Smooth muscle cell (in vitro differentiated cells): ENCODE measurements around the gene ADGB. TPM values are rescaled to one million over a fixed set of nuclear protein-coding genes. Genes with fewer than 3 reads are reported as not detected.

Source experiments
- DNase-seq: peaks from one replicate; lab custom pipeline; 2025; ENCODE audit not compliant: unreplicated experiment; lab: John Stamatoyannopoulos, UW
- H2AFZ ChIP-seq: fragments of 200-600 bp; sonication (generic); 2 replicates; pipeline ENCODE4 v1.6.0; 2016; ENCODE audit warnings: antibody characterized with exemption, low read depth, mild to moderate bottlenecking
- H3F3A ChIP-seq: fragments of 200-600 bp; sonication (generic); 2 replicates; pipeline ENCODE4 v1.6.0; 2017; ENCODE audit warnings: antibody characterized with exemption, low read depth
- H3K27ac ChIP-seq: fragments of 200-600 bp; sonication (generic); 2 replicates; pipeline ENCODE4 v1.5.1; 2016; ENCODE audit warnings: low read depth, mild to moderate bottlenecking
- H3K27me3 ChIP-seq: fragments of 200-600 bp; sonication (generic); 2 replicates; pipeline ENCODE4 v1.6.1; 2016; ENCODE audit warnings: low read depth, mild to moderate bottlenecking
- H3K36me3 ChIP-seq: fragments of 200-600 bp; sonication (generic); 2 replicates; pipeline ENCODE4 v1.5.1; 2016; ENCODE audit warnings: low read depth
- H3K4me1 ChIP-seq: fragments of 200-600 bp; sonication (generic); 2 replicates; pipeline ENCODE4 v1.5.1; 2016; ENCODE audit warnings: low read depth
- H3K4me2 ChIP-seq: fragments of 200-600 bp; sonication (generic); 2 replicates; pipeline ENCODE4 v1.6.0; 2016; ENCODE audit warnings: mild to moderate bottlenecking
- H3K4me3 ChIP-seq: fragments of 200-600 bp; sonication (generic); 2 replicates; pipeline ENCODE4 v1.5.1; 2016; ENCODE audit warnings: mild to moderate bottlenecking
- H3K79me2 ChIP-seq: fragments of 200-600 bp; sonication (generic); 2 replicates; pipeline ENCODE4 v1.6.0; 2016; ENCODE audit warnings: low read depth, mild to moderate bottlenecking
- H3K9ac ChIP-seq: fragments of 200-600 bp; sonication (generic); 2 replicates; pipeline ENCODE4 v1.6.0; 2016; ENCODE audit warnings: low read depth
- H3K9me3 ChIP-seq: fragments of 200-600 bp; sonication (generic); replicated peaks from 2 replicates; pipeline ENCODE4 v1.5.1; 2016; ENCODE audit warnings: low read depth
- H4K20me1 ChIP-seq: fragments of 200-600 bp; sonication (generic); 2 replicates; pipeline ENCODE4 v1.6.0; 2016; ENCODE audit warnings: low read depth
- CTCF ChIP-seq: fragments of 200-600 bp; sonication (generic); IDR thresholded peaks from 2 replicates; pipeline ENCODE4 v1.5.1; 2017; ENCODE audit warnings: borderline replicate concordance, mild to moderate bottlenecking, antibody characterized with exemption; ENCODE audit not compliant: insufficient read depth, poor library complexity, severe bottlenecking
- WGBS: methylation state at CpG from one replicate; pipeline ENCODE4 v1.1.7; 2016; ENCODE audit warnings: low lambda C conversion rate; 5-methylcytosine and 5-hydroxymethylcytosine counted together
- polyA plus RNA-seq: library from polyadenylated mRNA; unstranded; fragments of >200 nt; fragmentation: Nextera tagmentation; extraction: Ambion mirVana; gene quantifications from 2 replicates; pipeline ENCODE4 v1.2.1, GENCODE V29; 2016
- total RNA-seq: library from RNA; depleted of rRNA; stranded (reverse); fragments of >200 nt; gene quantifications from 2 replicates; pipeline ENCODE4 v1.2.3, GENCODE V29; 2014

The ADGB gene
- total and polyA plus RNA-seq, 2 experiments from 2014 or later: 1.1 to 3.1 TPM

DNA sequence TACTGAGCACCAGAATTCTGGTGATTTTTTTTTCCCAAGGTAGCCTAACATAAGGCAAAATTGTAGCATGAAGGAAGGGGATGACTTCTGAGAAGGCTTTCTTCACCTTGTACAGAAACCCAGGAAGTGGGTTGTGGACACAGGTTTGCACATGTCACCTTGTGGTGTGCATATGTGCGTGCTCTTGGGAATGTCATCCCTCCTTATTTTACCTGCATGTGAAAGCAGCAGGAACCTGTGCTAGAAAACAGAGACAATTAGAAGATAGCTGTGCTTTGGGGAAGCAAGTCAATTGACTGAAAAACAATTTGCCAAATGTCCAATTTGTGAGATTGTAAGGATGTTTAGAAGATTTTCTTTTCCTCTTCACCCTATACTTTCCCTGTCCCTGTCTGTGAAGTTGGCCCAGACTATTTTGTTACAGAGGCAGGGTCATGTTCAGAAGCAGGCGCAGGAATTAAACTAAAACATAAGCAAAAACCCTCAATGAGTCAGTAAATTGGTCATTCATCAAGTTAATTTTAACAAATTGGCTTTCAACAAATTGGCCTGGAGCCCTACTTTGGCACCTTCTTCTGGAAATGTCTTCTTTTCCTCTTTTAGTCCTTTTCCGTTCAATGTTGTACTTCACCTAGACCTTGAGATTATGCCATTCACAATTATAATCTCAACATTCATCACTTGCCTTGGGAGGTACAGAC lies 261.2 kb downstream of the ADGB start:
- no peak overlapping the region for H3K4me3 ChIP-seq
- H3K9ac ChIP-seq: no peak overlapping the region
- H3K27me3 ChIP-seq: no peaks in the 10 kb centered on the region
- 88% methylated on average over 3 of the region's 3 CpGs for WGBS
- no peak for TF ChIP-seq CTCF
- no peak overlapping the region for H2AFZ ChIP-seq
- no peaks in the 10 kb centered on the region for H3K79me2 ChIP-seq
- H3K4me2 ChIP-seq: no peak overlapping the region
- H3K27ac ChIP-seq: no peak overlapping the region
- H3K36me3 ChIP-seq: no peaks in the 10 kb centered on the region
- H3K4me1 ChIP-seq: peaks cover 11% of the 10 kb centered on the region
- H3F3A ChIP-seq: no peaks in the 10 kb centered on the region
- no peaks in the 10 kb centered on the region for H4K20me1 ChIP-seq
- no peaks in the 10 kb centered on the region for H3K9me3 ChIP-seq
- DNase-seq: no peak

DNA sequence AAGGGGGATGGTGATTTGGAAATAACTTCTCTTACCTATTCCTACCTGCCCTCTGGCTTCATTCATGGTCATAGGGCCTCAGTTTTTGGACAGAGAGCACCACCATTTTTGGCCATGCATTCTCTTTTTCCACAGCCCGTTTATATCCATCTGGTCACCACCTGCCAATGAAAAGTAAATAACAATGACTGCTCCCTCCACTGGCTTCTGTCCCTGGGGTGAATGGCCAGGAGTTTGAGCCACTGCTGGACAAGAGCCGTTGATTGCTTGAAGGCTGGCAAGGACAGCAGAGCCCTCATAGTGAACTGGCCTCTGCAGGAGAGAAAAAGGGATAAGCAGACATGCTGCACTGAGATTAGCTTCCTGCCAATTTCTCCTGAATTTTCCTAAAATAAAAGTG lies 261.8 kb downstream of the ADGB start:
- DNase-seq: no peak
- Histone ChIP-seq H4K20me1 (no peaks in the 10 kb centered on the region), H3K27me3 (no peaks in the 10 kb centered on the region), H3K4me2 (no peak overlapping the region), H3K9me3 (no peaks in the 10 kb centered on the region), H3K4me3 (no peak overlapping the region), H3K27ac (no peak overlapping the region), H3K79me2 (no peaks in the 10 kb centered on the region), H2AFZ (no peak overlapping the region), H3F3A (no peaks in the 10 kb centered on the region), H3K4me1 (peaks cover 11% of the 10 kb centered on the region), H3K36me3 (no peaks in the 10 kb centered on the region), H3K9ac (no peak overlapping the region)
- WGBS: 95% methylated on average over 2 of the region's 2 CpGs
- TF ChIP-seq CTCF: no peak

DNA sequence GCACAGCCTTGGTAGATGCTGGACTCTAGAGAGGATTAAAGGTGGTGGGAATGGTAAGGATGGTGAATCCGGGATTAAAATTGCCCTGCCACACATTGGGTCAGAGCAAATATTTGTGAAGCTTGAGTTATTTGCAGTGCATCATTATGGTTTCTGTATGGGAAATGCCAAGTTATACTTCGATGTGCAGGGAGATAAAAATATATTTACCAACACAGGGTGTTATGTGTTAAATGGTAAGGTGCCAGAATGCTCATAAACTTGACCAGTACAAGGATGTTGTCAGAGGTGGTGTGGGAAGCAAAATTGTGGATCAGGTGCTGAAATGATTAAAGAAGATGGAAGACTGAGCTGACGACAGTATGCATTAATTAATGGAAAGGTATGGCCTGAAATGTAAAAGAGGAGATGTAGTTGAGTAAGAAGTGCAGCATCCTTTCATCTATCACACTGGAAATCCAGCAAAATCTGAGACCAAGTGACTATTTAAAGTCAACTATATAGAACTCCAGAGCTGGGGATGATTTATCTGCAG lies 262.3 kb downstream of the ADGB start:
- no peak for DNase-seq
- no peaks in the 10 kb centered on the region for H3F3A ChIP-seq
- H3K36me3 ChIP-seq: no peaks in the 10 kb centered on the region
- no peak overlapping the region for H3K4me3 ChIP-seq
- 95% methylated on average over 3 of the region's 3 CpGs for WGBS
- no peak for TF ChIP-seq CTCF
- no peak overlapping the region for H3K27ac ChIP-seq
- H3K79me2 ChIP-seq: no peaks in the 10 kb centered on the region
- no peaks in the 10 kb centered on the region for H3K9me3 ChIP-seq
- H3K9ac ChIP-seq: no peak overlapping the region
- H3K27me3 ChIP-seq: no peaks in the 10 kb centered on the region
- H4K20me1 ChIP-seq: no peaks in the 10 kb centered on the region
- no peak overlapping the region for H2AFZ ChIP-seq
- no peak overlapping the region for H3K4me2 ChIP-seq
- peaks cover 11% of the 10 kb centered on the region for H3K4me1 ChIP-seq

DNA sequence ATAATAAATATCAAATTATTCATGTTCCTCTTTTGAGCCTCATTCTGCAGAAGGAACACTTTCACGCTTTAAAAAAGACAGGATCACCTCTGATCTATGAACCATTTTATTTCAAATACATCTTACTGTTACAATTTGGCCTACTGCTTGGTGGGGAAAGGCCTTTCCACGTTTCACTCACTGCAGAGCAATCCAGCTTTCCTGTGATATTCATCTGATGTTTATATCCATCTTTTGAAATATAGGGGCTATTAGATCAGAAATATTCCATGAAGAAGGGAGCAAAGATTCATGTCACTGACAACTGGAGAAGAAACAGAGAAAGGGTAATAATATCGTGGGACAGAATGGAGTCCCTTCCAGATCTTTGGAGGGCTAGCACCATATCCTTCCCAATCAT lies 262.9 kb downstream of the ADGB start:
- no peak overlapping the region for H2AFZ ChIP-seq
- no peak overlapping the region for H3K4me3 ChIP-seq
- H3K27me3 ChIP-seq: no peaks in the 10 kb centered on the region
- peaks cover 11% of the 10 kb centered on the region for H3K4me1 ChIP-seq
- H3K79me2 ChIP-seq: no peaks in the 10 kb centered on the region
- no peaks in the 10 kb centered on the region for H4K20me1 ChIP-seq
- H3K36me3 ChIP-seq: no peaks in the 10 kb centered on the region
- no peaks in the 10 kb centered on the region for H3K9me3 ChIP-seq
- H3F3A ChIP-seq: no peaks in the 10 kb centered on the region
- no peak overlapping the region for H3K27ac ChIP-seq
- no peak overlapping the region for H3K9ac ChIP-seq
- no peak for TF ChIP-seq CTCF
- no peak overlapping the region for H3K4me2 ChIP-seq
- no peak for DNase-seq
- 95% methylated on average over 3 of the region's 3 CpGs for WGBS
